ENCODE measurements around the gene SLC9A4. TPM values are rescaled to one million over a fixed set of nuclear protein-coding genes. Genes with fewer than 3 reads are reported as not detected.

Gene SLC9A4
- total RNA-seq, 4 donors from 2014 or later = not detected

DNA sequence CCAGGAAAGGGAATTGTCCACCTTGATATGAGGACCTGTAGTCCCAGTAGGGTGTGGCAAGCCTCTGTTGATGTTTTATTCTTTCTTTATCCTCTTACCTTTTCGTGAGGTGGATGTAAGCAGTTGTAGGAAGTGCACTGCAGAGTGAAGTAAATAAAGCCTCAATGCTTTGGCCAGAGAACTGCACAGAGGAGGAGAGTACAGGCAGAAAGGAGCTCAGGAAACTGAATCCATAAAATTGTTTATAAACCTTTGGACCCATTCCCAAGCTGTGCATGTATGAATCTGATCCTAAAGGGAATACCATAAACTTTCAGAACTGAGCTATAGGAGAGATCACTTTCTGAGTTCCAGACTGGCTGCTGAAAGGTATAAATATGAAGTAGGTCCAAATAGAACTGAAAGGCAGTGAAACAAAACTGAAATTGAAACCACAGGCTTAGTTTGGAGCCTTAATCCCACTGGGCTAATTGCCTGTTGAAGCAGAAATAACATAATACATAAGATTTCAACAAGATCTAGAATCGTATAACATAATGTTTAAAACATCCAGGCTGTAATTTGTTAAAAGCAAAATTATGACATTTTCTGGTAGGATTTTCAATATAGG is 17.9 kb upstream of the SLC9A4 start:
- TF ChIP-seq CTCF (IDR thresholded peaks at IDR 0.05; ENCODE audit: low read depth) = no peak

GRCh38 chr2:102460467-102460866 is 12.6 kb upstream of the SLC9A4 start:
- no peak for TF ChIP-seq CTCF (IDR thresholded peaks at IDR 0.05; ENCODE audit: low read depth)

DNA sequence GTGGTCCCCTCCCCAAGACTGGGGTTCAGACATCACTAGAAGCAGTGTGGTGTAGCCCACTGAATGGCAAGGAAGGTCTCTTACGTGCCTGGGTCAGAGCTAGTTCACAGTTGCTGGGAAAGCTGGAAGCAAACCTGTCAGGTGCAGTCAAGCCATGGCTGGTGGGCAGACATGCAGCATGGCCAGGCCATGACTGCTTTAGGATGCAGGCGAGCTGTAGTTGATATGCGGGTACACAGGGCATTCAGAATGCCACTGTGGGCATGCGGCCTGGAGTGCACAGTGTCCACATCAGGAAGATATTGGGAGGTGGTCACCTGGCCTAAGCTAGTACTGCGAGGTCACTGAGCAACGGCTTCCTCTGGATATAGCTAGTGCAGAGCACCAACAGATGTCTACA is 11.8 kb upstream of the SLC9A4 start:
- no peak for TF ChIP-seq CTCF (IDR thresholded peaks at IDR 0.05; ENCODE audit: low read depth)

DNA sequence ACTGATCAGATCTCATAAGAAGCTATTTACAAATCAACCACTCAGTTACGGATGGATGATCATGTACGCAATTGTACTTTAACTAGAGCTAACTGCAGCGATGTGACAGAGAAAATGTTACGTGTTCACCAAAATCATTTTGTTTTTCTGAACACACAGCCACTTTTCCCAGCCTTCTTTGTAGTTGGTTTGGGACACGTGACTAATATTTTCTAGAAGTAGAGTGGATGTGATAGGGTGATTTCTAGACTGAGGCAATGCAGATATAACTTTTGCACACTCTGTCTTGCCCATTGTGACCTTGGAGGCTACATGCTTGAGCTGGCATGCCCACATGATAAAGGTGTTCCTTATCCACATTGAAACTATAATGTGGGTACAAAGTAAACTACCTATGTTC is 9.9 kb upstream of the SLC9A4 start:
- TF ChIP-seq CTCF (IDR thresholded peaks at IDR 0.05; ENCODE audit: low read depth) = no peak

GRCh38 chr2:102470168-102470567 is 2.9 kb upstream of the SLC9A4 start:
- TF ChIP-seq CTCF (IDR thresholded peaks at IDR 0.05; ENCODE audit: low read depth) = no peak

DNA sequence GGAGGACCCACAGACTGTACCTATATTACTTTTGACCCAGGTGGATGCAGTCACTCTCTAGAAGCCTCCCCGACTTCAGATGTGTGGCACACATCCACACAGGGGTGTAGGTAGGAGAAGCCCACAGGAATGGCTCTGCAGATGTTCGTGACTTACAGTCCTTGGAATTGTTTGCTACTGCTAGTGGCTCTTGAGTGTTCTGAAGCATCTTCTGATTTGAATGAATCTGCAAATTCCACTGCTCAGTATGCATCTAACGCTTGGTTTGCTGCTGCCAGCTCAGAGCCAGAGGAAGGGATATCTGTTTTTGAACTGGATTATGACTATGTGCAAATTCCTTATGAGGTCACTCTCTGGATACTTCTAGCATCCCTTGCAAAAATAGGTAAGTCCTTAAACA is 605 bp downstream of the SLC9A4 start:
- no peak for TF ChIP-seq CTCF (IDR thresholded peaks at IDR 0.05; ENCODE audit: low read depth)

DNA sequence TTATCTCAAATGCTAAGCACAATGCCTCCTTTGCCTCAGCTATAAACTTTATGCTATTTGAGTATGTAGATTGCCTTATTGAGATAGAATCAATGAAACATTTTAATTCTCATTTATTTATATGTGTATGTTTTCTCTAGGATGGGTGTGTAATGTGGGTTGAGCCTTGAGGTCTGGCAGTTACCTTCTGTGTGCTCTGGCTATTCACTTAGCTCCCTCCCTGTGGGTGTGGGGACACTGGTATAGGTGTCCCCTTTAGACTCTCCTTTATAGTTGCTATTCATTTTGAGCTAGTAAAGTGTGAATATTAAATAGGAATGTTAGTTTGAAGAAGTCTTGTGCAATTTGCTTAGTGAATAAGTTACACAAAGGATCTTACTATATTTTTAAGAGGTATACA is 1.8 kb downstream of the SLC9A4 start:
- TF ChIP-seq CTCF (IDR thresholded peaks at IDR 0.05; ENCODE audit: low read depth) = no peak

Measured in subcutaneous adipose tissue (tissue), 4 donors.